Hepatocyte (in vitro differentiated cells): ENCODE results near the gene TMOD1. TPM values are rescaled to one million over a fixed set of nuclear protein-coding genes. Genes with fewer than 3 reads are reported as not detected.
"Not testable (repeated sequence)": the region's sequence is repeated elsewhere in the genome, so short reads cannot be mapped to it uniquely, and the experiment has no call there.

ENCODE experiments used
- DNase-seq: peaks from one replicate; pipeline ENCODE4 v3.0.0-alpha.2; 2016; ENCODE audit warnings: low spot score
- H2AFZ ChIP-seq: fragments of 200-600 bp; sonication (generic); 2 replicates; pipeline ENCODE4 v1.6.0; 2016; ENCODE audit warnings: antibody characterized with exemption, mild to moderate bottlenecking
- H3K27ac ChIP-seq: fragments of 200-600 bp; sonication (generic); 2 replicates; pipeline ENCODE4 v1.5.1; 2016; ENCODE audit warnings: mild to moderate bottlenecking
- H3K27me3 ChIP-seq: fragments of 200-600 bp; sonication (generic); 2 replicates; pipeline ENCODE4 v1.6.1; 2016
- H3K36me3 ChIP-seq: fragments of 200-600 bp; sonication (generic); replicated peaks from 2 replicates; pipeline ENCODE4 v1.5.1; 2016; ENCODE audit warnings: low read depth; ENCODE audit not compliant: insufficient read depth
- H3K4me1 ChIP-seq: fragments of 200-600 bp; sonication (generic); 2 replicates; pipeline ENCODE4 v1.5.1; 2016; ENCODE audit warnings: mild to moderate bottlenecking, moderate library complexity; ENCODE audit not compliant: insufficient read depth
- H3K4me2 ChIP-seq: fragments of 200-600 bp; sonication (generic); 2 replicates; pipeline ENCODE4 v1.6.0; 2016
- H3K4me3 ChIP-seq: fragments of 200-600 bp; sonication (generic); 2 replicates; pipeline ENCODE4 v1.5.1; 2016; ENCODE audit warnings: mild to moderate bottlenecking
- H3K79me2 ChIP-seq: fragments of 200-600 bp; sonication (generic); 2 replicates; pipeline ENCODE4 v1.6.0; 2017; ENCODE audit warnings: mild to moderate bottlenecking
- H3K9me2 ChIP-seq: fragments of 200-600 bp; sonication (generic); replicated peaks from 2 replicates; pipeline ENCODE4 v1.6.0; 2017; ENCODE audit warnings: mild to moderate bottlenecking; ENCODE audit not compliant: insufficient read depth
- H3K9me3 ChIP-seq: fragments of 200-600 bp; sonication (generic); 2 replicates; pipeline ENCODE4 v1.5.1; 2016; ENCODE audit warnings: low read depth, mild to moderate bottlenecking
- H4K20me1 ChIP-seq: fragments of 200-600 bp; sonication (generic); 2 replicates; pipeline ENCODE4 v1.6.0; 2016; ENCODE audit warnings: mild to moderate bottlenecking; ENCODE audit not compliant: insufficient read depth, poor library complexity, severe bottlenecking
- EZH2 ChIP-seq: fragments of 200-600 bp; sonication (generic); IDR thresholded peaks from 2 replicates; pipeline ENCODE4 v1.6.1; 2016; ENCODE audit warnings: antibody characterized with exemption, mild to moderate bottlenecking, borderline replicate concordance
- EZH2phosphoT487 ChIP-seq: fragments of 200-600 bp; sonication (generic); IDR thresholded peaks from one replicate; pipeline ENCODE4 v1.6.1; 2018; ENCODE audit warnings: antibody characterized with exemption, mild to moderate bottlenecking, low read depth, moderate library complexity; ENCODE audit not compliant: unreplicated experiment, severe bottlenecking
- WGBS: methylation state at CpG from one replicate; pipeline ENCODE4 v1.1.6; 2016; ENCODE audit warnings: low lambda C conversion rate; ENCODE audit errors: missing lambda C conversion rate; 5-methylcytosine and 5-hydroxymethylcytosine counted together
- polyA plus RNA-seq: library from polyadenylated mRNA; unstranded; fragments of >200 nt; fragmentation: Nextera tagmentation; extraction: Ambion mirVana; gene quantifications from 2 replicates; pipeline ENCODE4 v1.2.1, GENCODE V29; 2016
- total RNA-seq: library from RNA; depleted of rRNA; stranded (reverse); fragments of >200 nt; gene quantifications from 2 replicates; pipeline ENCODE4 v1.2.3, GENCODE V29; 2014
- TF ChIP-seq, protein P1 (sequence below): fragments of 200-600 bp; sonication (generic); IDR thresholded peaks from 2 replicates; pipeline ENCODE4 v1.5.1; 2016; ENCODE audit warnings: antibody characterized with exemption, mild to moderate bottlenecking; ENCODE audit not compliant: poor library complexity

The TMOD1 gene
- total and polyA plus RNA-seq, 2 experiments from 2014 or later = 0.47 to 3.5 TPM

DNA sequence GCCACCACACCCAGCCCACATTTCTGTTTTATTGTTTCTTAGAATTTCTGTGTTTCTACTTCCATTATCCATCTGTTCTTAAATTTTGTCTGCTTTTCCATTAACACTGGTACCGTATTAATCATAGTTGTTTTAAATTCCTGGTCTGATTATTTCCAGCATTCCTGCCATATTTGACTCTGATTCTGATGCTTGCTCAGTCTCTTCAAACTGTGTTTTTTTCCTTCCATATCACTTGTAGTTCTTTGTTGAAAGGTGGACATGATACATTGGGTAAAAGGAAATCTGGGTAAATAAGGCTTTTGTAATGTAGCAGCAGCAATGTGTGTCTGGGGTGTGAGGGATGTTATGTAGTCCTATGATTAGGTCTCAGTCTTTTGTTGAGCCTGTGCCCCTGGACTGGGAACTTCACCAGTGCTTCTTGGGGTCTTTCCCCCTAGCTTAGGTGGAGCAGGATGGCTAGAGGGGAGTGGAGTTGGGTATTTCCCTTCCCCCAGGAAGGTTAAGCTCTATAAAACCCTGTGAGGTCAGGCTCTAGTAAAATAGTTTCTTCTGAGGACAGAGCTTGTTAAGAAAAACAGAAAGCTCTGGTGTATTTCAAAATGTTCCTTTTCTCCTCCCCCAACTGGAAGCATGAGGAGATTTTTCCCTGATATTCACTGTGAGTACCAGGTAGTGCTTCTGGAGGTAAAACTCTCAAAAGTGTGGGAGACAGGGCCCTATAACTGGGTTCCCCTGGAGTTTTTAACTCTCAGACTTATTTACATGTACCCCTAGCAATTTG lies 10.1 kb upstream of the TMOD1 start:
- no peaks in the 10 kb centered on the region for H3K27me3 ChIP-seq
- H4K20me1 ChIP-seq = no peaks in the 10 kb centered on the region
- H3K4me3 ChIP-seq = no peak overlapping the region
- H3K27ac ChIP-seq = no peak overlapping the region
- no peaks in the 10 kb centered on the region for H3K9me2 ChIP-seq
- no peaks in the 10 kb centered on the region for H3K4me1 ChIP-seq
- 90% methylated on average over 1 of the region's 1 CpG for WGBS
- no peaks in the 10 kb centered on the region for H3K79me2 ChIP-seq
- H3K36me3 ChIP-seq = no peaks in the 10 kb centered on the region
- no peak overlapping the region for H3K4me2 ChIP-seq
- no peak for DNase-seq
- H3K9me3 ChIP-seq = peaks cover 4% of the 10 kb centered on the region
- H2AFZ ChIP-seq = no peak overlapping the region
- TF ChIP-seq, protein P1, sequence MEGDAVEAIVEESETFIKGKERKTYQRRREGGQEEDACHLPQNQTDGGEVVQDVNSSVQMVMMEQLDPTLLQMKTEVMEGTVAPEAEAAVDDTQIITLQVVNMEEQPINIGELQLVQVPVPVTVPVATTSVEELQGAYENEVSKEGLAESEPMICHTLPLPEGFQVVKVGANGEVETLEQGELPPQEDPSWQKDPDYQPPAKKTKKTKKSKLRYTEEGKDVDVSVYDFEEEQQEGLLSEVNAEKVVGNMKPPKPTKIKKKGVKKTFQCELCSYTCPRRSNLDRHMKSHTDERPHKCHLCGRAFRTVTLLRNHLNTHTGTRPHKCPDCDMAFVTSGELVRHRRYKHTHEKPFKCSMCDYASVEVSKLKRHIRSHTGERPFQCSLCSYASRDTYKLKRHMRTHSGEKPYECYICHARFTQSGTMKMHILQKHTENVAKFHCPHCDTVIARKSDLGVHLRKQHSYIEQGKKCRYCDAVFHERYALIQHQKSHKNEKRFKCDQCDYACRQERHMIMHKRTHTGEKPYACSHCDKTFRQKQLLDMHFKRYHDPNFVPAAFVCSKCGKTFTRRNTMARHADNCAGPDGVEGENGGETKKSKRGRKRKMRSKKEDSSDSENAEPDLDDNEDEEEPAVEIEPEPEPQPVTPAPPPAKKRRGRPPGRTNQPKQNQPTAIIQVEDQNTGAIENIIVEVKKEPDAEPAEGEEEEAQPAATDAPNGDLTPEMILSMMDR = no peak

DNA sequence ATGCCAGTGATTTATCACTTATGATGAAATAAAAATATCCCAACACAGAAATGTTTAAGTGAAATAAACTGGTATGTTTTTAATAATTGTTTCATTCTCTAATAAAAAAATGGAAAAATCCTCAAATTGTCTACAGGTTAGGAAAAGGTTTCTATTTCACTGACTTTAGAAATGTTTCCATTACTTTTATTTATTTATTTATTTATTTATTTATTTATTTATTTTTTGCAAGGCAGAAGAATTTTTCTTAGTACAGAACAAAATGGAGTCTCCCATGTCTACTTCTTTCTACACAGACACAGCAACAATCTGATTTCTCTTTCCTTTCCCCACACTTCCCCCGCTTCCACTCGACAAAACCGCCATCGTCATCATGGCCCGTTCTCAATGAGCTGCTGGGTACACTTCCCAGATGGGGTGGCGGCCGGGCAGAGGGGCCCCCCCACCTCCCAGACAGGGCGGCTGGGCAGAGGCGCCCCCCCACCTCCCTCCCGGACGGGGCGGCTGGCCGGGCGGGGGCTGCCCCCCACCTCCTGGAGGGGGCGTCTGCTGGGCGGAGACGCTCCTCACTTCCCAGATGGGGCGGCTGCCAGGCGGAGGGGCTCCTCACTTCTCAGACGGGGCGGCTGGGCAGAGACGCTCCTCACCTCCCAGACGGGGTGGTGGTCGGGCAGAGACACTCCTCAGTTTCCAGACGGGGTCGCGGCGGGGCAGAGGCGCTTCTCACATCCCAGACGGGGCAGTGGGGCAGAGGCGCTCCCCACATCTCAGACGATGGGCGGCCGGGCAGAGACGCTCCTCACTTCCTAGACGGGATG lies 3.7 kb upstream of the TMOD1 start:
- H3K27me3 ChIP-seq = peaks cover 31% of the 10 kb centered on the region
- not testable (repeated sequence) for H3K9me2 ChIP-seq, H3K79me2 ChIP-seq, H3K4me2 ChIP-seq, H3K4me1 ChIP-seq, H3K27ac ChIP-seq, H3K9me3 ChIP-seq, H4K20me1 ChIP-seq, H3K4me3 ChIP-seq, H2AFZ ChIP-seq, H3K36me3 ChIP-seq, DNase-seq
- 93% methylated on average over 10 of the region's 36 CpGs for WGBS

DNA sequence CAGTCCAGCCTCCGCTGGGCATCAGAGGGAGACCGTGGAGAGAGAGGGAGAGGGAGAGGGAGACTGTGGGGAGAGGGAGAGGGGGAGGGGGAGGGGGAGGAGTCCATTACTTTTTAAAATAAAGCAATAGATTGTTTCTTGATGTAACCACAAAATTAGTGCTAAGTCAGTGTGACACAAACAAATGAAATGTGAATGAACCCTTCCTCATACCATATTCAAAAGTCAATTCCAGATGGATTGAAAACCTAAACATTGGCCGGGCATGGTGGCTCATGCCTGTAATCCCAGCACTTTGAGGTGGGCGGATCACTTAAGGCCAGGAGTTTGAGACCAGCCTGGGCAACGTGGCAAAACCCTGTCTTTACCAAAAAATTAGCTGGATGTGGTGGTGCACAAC lies 2.6 kb upstream of the TMOD1 start:
- WGBS = 91% methylated on average over 4 of the region's 5 CpGs

DNA sequence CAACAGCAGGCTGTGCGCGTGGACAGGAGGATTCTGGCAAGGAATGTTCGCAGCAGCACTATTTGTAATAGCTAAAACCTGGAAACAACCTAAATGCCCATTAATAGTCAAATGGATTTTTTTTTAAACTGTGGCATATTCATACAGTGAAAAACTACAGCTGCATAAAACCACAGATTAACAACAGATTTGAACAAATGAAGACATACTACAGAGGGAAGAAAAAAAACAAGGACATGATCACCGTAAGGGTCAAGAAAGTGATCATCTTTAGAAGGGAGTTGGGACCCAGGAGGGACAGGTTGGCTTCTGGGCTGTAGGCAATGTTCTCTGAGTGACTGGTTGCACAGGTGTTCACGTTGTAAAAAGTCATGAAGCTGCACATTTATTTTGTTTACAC lies 1.2 kb upstream of the TMOD1 start:
- Histone ChIP-seq H2AFZ (no peak overlapping the region), H3K79me2 (no peaks in the 10 kb centered on the region), H4K20me1 (no peaks in the 10 kb centered on the region), H3K36me3 (no peaks in the 10 kb centered on the region), H3K9me2 (no peaks in the 10 kb centered on the region), H3K4me3 (no peak overlapping the region), H3K27ac (no peak overlapping the region), H3K27me3 (peaks cover 56% of the 10 kb centered on the region), H3K4me1 (peaks cover 12% of the 10 kb centered on the region), H3K9me3 (no peaks in the 10 kb centered on the region), H3K4me2 (no peak overlapping the region)
- TF ChIP-seq, protein P1 = no peak
- no peak for TF ChIP-seq EZH2phosphoT487
- TF ChIP-seq EZH2 = no peak
- no peak for DNase-seq
- WGBS = 42% methylated on average over 5 of the region's 5 CpGs

More for the DNA sequence above, 2.6 kb upstream of the TMOD1 start:
- H3K27ac ChIP-seq, DNase-seq, H3K4me2 ChIP-seq, H3K36me3 ChIP-seq, H2AFZ ChIP-seq, H4K20me1 ChIP-seq, H3K4me3 ChIP-seq, H3K9me2 ChIP-seq, H3K9me3 ChIP-seq, H3K79me2 ChIP-seq: not testable (repeated sequence)
- H3K4me1 ChIP-seq = peaks cover 12% of the 10 kb centered on the region
- peaks cover 42% of the 10 kb centered on the region for H3K27me3 ChIP-seq
